Suprapubic skin (tissue), 4 donors: ENCODE data around the gene HNRNPH1.
"Not testable (repeated sequence)": the region's sequence is repeated elsewhere in the genome, so short reads cannot be mapped to it uniquely, and the experiment has no call there.

Source experiments
- CTCF ChIP-seq, 2 donors: fragments of 200-600 bp in 1 of 2; fragments of 450-650 bp in 1 of 2; sonication (generic) in 1 of 2; IDR thresholded peaks; one replicate each; pipeline ENCODE4 v1.5.1; 2016 to 2019; ENCODE audit warnings: antibody characterized with exemption in 2 of 2, mild to moderate bottlenecking in 1 of 2, moderate library complexity in 1 of 2
- EP300 ChIP-seq: sonication (generic); formaldehyde crosslinking; IDR thresholded peaks from one replicate; pipeline ENCODE4 v1.6.1; 2017; ENCODE audit warnings: antibody characterized with exemption
- POLR2A ChIP-seq, 2 donors: fragments of 450-650 bp; IDR thresholded peaks; one replicate each; pipeline ENCODE4 v1.6.1; 2017; ENCODE audit warnings: antibody characterized with exemption in 2 of 2, mild to moderate bottlenecking in 2 of 2, moderate library complexity in 2 of 2
- POLR2AphosphoS5 ChIP-seq, 3 donors: sonication (generic); formaldehyde crosslinking; IDR thresholded peaks; one replicate each; pipeline ENCODE4 v1.6.1; 2017; ENCODE audit warnings: antibody characterized with exemption in 3 of 3

- not testable (repeated sequence) for TF ChIP-seq CTCF (IDR thresholded peaks at IDR 0.05); POLR2AphosphoS5 (IDR thresholded peaks at IDR 0.05); POLR2A (IDR thresholded peaks at IDR 0.05); EP300
These were observed 11.1 kb upstream of the HNRNPH1 start for GRCh38 chr5:179634370-179635172.
